SJCRH30 (cell line): Measurements from ENCODE around the gene ARHGEF5. TPM values are rescaled to one million over a fixed set of nuclear protein-coding genes. Genes with fewer than 3 reads are reported as not detected.
"Not testable (repeated sequence)": the region's sequence is repeated elsewhere in the genome, so short reads cannot be mapped to it uniquely, and the experiment has no call there.

ENCODE experiments used
- DNase-seq, 2 experiments: peaks; one replicate each; pipeline ENCODE4 v3.0.0-alpha.2; 2015 to 2020
- H3K27ac ChIP-seq: fragments of 250-450 bp; sonication (Bioruptor Pico); 2 replicates; pipeline ENCODE4 v1.5.1; 2020; ENCODE audit warnings: mild to moderate bottlenecking, moderate library complexity
- H3K27me3 ChIP-seq: fragments of 250-450 bp; sonication (Bioruptor Pico); 2 replicates; pipeline ENCODE4 v1.5.1; 2020; ENCODE audit warnings: mild to moderate bottlenecking, moderate library complexity
- H3K36me3 ChIP-seq: fragments of 250-450 bp; sonication (Bioruptor Pico); 2 replicates; pipeline ENCODE4 v1.5.1; 2020; ENCODE audit warnings: mild to moderate bottlenecking, moderate library complexity
- H3K4me1 ChIP-seq: fragments of 250-450 bp; sonication (Bioruptor Pico); 2 replicates; pipeline ENCODE4 v1.5.1; 2020; ENCODE audit warnings: mild to moderate bottlenecking, moderate library complexity
- H3K4me3 ChIP-seq: fragments of 250-450 bp; sonication (Bioruptor Pico); 2 replicates; pipeline ENCODE4 v1.5.1; 2020; ENCODE audit warnings: mild to moderate bottlenecking, moderate library complexity
- H3K9me3 ChIP-seq: fragments of 250-450 bp; sonication (Bioruptor Pico); replicated peaks from 2 replicates; pipeline ENCODE4 v1.5.1; 2020; ENCODE audit warnings: mild to moderate bottlenecking, moderate library complexity
- total RNA-seq: library from RNA; depleted of rRNA; stranded (reverse); fragments of >200 nt; shearing (Covaris generic); gene quantifications from 2 replicates; pipeline ENCODE4 v1.2.3, GENCODE V29; 2014; rRNA removed

Gene ARHGEF5
- not detected in 2 replicates for total RNA-seq

GRCh38 chr7:144355176-144355822 is at the start of gene ARHGEF5:
TSS of gene ARHGEF5 (plus strand) at chr7:144355402. CDS start at chr7:144362670, 7,268 bp downstream.
- H3K27ac ChIP-seq, H3K9me3 ChIP-seq, H3K4me1 ChIP-seq, H3K36me3 ChIP-seq, H3K4me3 ChIP-seq, DNase-seq, H3K27me3 ChIP-seq: not testable (repeated sequence)

- not testable (repeated sequence) for DNase-seq, H3K9me3 ChIP-seq, H3K27ac ChIP-seq, H3K36me3 ChIP-seq, H3K4me1 ChIP-seq, H3K4me3 ChIP-seq, H3K27me3 ChIP-seq
Observed at GRCh38 chr7:144309702-144310101, 45.5 kb upstream of the ARHGEF5 start.

GRCh38 chr7:144311218-144311617 is 44.0 kb upstream of the ARHGEF5 start:
- H3K27me3 ChIP-seq, H3K9me3 ChIP-seq, DNase-seq, H3K4me1 ChIP-seq, H3K4me3 ChIP-seq, H3K36me3 ChIP-seq, H3K27ac ChIP-seq: not testable (repeated sequence)

GRCh38 chr7:144311872-144312469 is 43.2 kb upstream of the ARHGEF5 start, which contains the start of gene OR2A1:
TSS of gene OR2A1 (plus strand) at chr7:144312419. CDS start at chr7:144318125, 5,706 bp downstream.
- H3K27me3 ChIP-seq, H3K36me3 ChIP-seq, H3K4me3 ChIP-seq, DNase-seq, H3K27ac ChIP-seq, H3K4me1 ChIP-seq, H3K9me3 ChIP-seq: not testable (repeated sequence)

GRCh38 chr7:144317537-144317936 is 37.7 kb upstream of the ARHGEF5 start:
- H3K36me3 ChIP-seq, H3K27ac ChIP-seq, H3K27me3 ChIP-seq, H3K4me1 ChIP-seq, DNase-seq, H3K9me3 ChIP-seq, H3K4me3 ChIP-seq: not testable (repeated sequence)

- not testable (repeated sequence) for DNase-seq, H3K27me3 ChIP-seq, H3K36me3 ChIP-seq, H3K4me3 ChIP-seq, H3K4me1 ChIP-seq, H3K9me3 ChIP-seq, H3K27ac ChIP-seq
Observed at GRCh38 chr7:144319547-144319946, 35.7 kb upstream of the ARHGEF5 start.

- H3K4me3 ChIP-seq, DNase-seq, H3K9me3 ChIP-seq, H3K27me3 ChIP-seq, H3K4me1 ChIP-seq, H3K36me3 ChIP-seq, H3K27ac ChIP-seq: not testable (repeated sequence)
Observed at GRCh38 chr7:144321677-144322206, 33.5 kb upstream of the ARHGEF5 start.

- H3K9me3 ChIP-seq, DNase-seq, H3K36me3 ChIP-seq, H3K4me1 ChIP-seq, H3K27me3 ChIP-seq, H3K4me3 ChIP-seq, H3K27ac ChIP-seq: not testable (repeated sequence)
Observed at GRCh38 chr7:144323359-144323758, 31.8 kb upstream of the ARHGEF5 start.

GRCh38 chr7:144325868-144326267 is 29.3 kb upstream of the ARHGEF5 start:
- H3K36me3 ChIP-seq, H3K4me1 ChIP-seq, DNase-seq, H3K9me3 ChIP-seq, H3K27me3 ChIP-seq, H3K4me3 ChIP-seq, H3K27ac ChIP-seq: not testable (repeated sequence)

- H3K27me3 ChIP-seq, H3K9me3 ChIP-seq, H3K4me1 ChIP-seq, DNase-seq, H3K27ac ChIP-seq, H3K4me3 ChIP-seq, H3K36me3 ChIP-seq: not testable (repeated sequence)
Observed at GRCh38 chr7:144330044-144330443, 25.2 kb upstream of the ARHGEF5 start.

GRCh38 chr7:144331221-144331995 is 23.8 kb upstream of the ARHGEF5 start:
- not testable (repeated sequence) for H3K36me3 ChIP-seq, H3K4me3 ChIP-seq, DNase-seq, H3K9me3 ChIP-seq, H3K4me1 ChIP-seq, H3K27me3 ChIP-seq, H3K27ac ChIP-seq

- not testable (repeated sequence) for H3K27me3 ChIP-seq, H3K36me3 ChIP-seq, H3K27ac ChIP-seq, DNase-seq, H3K9me3 ChIP-seq, H3K4me1 ChIP-seq, H3K4me3 ChIP-seq
Observed at GRCh38 chr7:144331996-144332288, 23.3 kb upstream of the ARHGEF5 start.

GRCh38 chr7:144348625-144349024 is 6.6 kb upstream of the ARHGEF5 start:
- not testable (repeated sequence) for H3K27me3 ChIP-seq, DNase-seq, H3K4me3 ChIP-seq, H3K9me3 ChIP-seq, H3K4me1 ChIP-seq, H3K36me3 ChIP-seq, H3K27ac ChIP-seq

GRCh38 chr7:144351667-144352066 is 3.5 kb upstream of the ARHGEF5 start:
- H3K4me3 ChIP-seq, H3K27ac ChIP-seq, H3K9me3 ChIP-seq, DNase-seq, H3K36me3 ChIP-seq, H3K4me1 ChIP-seq, H3K27me3 ChIP-seq: not testable (repeated sequence)

- not testable (repeated sequence) for H3K9me3 ChIP-seq, H3K27me3 ChIP-seq, H3K4me3 ChIP-seq, H3K27ac ChIP-seq, DNase-seq, H3K36me3 ChIP-seq, H3K4me1 ChIP-seq
Observed at GRCh38 chr7:144356185-144356584, 983 bp downstream of the ARHGEF5 start.
